ENCODE measurements around the gene G6PC1. TPM values are rescaled to one million over a fixed set of nuclear protein-coding genes. Genes with fewer than 3 reads are reported as not detected.

The G6PC1 gene
- total and polyA plus RNA-seq, 2 of the 13 experiments (the other 11 are each of a cell fraction or from before 2014, with no cell fraction given), result 1.7 to 37.9 TPM

DNA sequence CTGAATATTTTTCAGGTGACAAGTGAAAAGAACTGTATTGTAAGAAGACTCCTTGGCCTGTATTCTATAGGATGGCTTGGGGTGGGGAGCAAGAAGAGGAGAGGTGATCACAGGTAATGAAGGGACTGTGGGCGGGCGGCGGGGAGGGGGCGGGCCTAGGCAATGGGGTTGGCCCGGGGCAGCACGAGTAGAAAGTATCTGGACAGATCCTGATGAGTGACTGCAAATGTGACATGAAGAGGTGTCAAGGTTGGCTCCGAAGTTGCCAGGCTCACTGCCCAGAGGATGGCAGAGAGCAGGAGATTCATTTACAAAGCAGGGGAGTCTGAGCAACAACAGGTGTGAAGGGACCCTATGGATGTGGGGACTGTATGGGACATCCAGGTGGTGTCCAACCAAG lies 10.8 kb upstream of the G6PC1 start:
- DNase-seq (ENCODE audit: low spot score) (no peak), ATAC-seq (no peak), FAIRE-seq (no peak)
- Histone ChIP-seq H2AFZ (ENCODE audit: low read length) (no peak overlapping the region), H3K27ac (ENCODE audit: extremely low read length, insufficient read depth, low read length) (no peak overlapping the region), H3K4me2 (ENCODE audit: low read depth, low read length) (no peak overlapping the region), H3K9me3 (ENCODE audit: low read length) (no peaks in the 10 kb centered on the region), H3K79me2 (ENCODE audit: insufficient read depth, low read length) (no peaks in the 10 kb centered on the region), H3K4me1 (ENCODE audit: insufficient read depth, low read length) (peaks cover 98% of the 10 kb centered on the region), H3K9ac (ENCODE audit: insufficient read depth, low read depth, low read length) (no peak overlapping the region), H3K4me3 (replicated peaks in 1 of 3; ENCODE audit: insufficient read depth in 1 of 3, low read depth in 2 of 3, low read length in 3 of 3) (no peak overlapping the region), H3K27me3 (ENCODE audit: control insufficient read depth in 1 of 2, insufficient read depth in 2 of 2, low read length in 2 of 2) (no peaks in the 10 kb centered on the region), H4K20me1 (ENCODE audit: insufficient read depth, low read length) (no peaks in the 10 kb centered on the region), H3K36me3 (replicated peaks in 1 of 2; ENCODE audit: control insufficient read depth in 1 of 2, insufficient read depth in 2 of 2, low read length in 2 of 2) (no peaks in the 10 kb centered on the region)
- POLR2A ChIA-PET, result interaction anchor here (1.5 kb wide), 1 partner anchor 110 kb away, joined by 4 read pairs; the partner anchor contains the start of gene WNK4
- 88% methylated on average over 7 of the region's 7 CpGs for WGBS (ENCODE audit: low lambda C conversion rate)
- in situ Hi-C loops (cut with HindIII; ENCODE audit: extremely low pct_ligation_motif_present, low pct_unique_long_range_greater_than_20kb), result no loop called here
- CTCF ChIA-PET (ENCODE audit: low intra/inter-chr PET ratio, low total read pairs), result no interaction called here
- BruUV-seq (replicated peaks), result no TSS peak
- intact Hi-C loops (cut with micrococcal nuclease; ENCODE audit: unreplicated experiment), result no loop called here
- TF ChIP-seq EP300 (IDR thresholded peaks at IDR 0.05; ENCODE audit: low read depth in 2 of 2, low read length in 2 of 2) (0 out of 4 replicates have a peak, but pooled peaks of 1 of the 2 experiments have one; percentile 3), EP300 (CRISPR knock-in tag; IDR thresholded peaks at IDR 0.05; ENCODE audit: borderline replicate concordance) (no peak), KLF13 (CRISPR knock-in tag; IDR thresholded peaks at IDR 0.05) (no peak), CENPT (CRISPR knock-in tag; IDR thresholded peaks at IDR 0.05; ENCODE audit: low read depth) (no peak), CHD2 (IDR thresholded peaks at IDR 0.05; ENCODE audit: low read depth, low read length) (no peak)
- TF ChIP-seq, protein P1, sequence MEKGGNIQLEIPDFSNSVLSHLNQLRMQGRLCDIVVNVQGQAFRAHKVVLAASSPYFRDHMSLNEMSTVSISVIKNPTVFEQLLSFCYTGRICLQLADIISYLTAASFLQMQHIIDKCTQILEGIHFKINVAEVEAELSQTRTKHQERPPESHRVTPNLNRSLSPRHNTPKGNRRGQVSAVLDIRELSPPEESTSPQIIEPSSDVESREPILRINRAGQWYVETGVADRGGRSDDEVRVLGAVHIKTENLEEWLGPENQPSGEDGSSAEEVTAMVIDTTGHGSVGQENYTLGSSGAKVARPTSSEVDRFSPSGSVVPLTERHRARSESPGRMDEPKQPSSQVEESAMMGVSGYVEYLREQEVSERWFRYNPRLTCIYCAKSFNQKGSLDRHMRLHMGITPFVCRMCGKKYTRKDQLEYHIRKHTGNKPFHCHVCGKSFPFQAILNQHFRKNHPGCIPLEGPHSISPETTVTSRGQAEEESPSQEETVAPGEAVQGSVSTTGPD (CRISPR knock-in tag; IDR thresholded peaks at IDR 0.05), result no peak

GRCh38 chr17:42891539-42892152 lies 9.0 kb upstream of the G6PC1 start:
- H3K27ac ChIP-seq (ENCODE audit: extremely low read length, insufficient read depth, low read length), result peak overlapping the region; percentile 79
- H3K9me3 ChIP-seq (ENCODE audit: low read length), result no peaks in the 10 kb centered on the region
- peak overlapping the region; percentile 59 for H3K9ac ChIP-seq (ENCODE audit: insufficient read depth, low read depth, low read length)
- no peaks in the 10 kb centered on the region for H3K27me3 ChIP-seq (ENCODE audit: control insufficient read depth in 1 of 2, insufficient read depth in 2 of 2, low read length in 2 of 2)
- no peaks in the 10 kb centered on the region for H3K79me2 ChIP-seq (ENCODE audit: insufficient read depth, low read length)
- BruUV-seq (replicated peaks), result no TSS peak
- H4K20me1 ChIP-seq (ENCODE audit: insufficient read depth, low read length), result no peaks in the 10 kb centered on the region
- H3K36me3 ChIP-seq (replicated peaks in 1 of 2; ENCODE audit: control insufficient read depth in 1 of 2, insufficient read depth in 2 of 2, low read length in 2 of 2), result no peaks in the 10 kb centered on the region
- in situ Hi-C loops (cut with HindIII; ENCODE audit: extremely low pct_ligation_motif_present, low pct_unique_long_range_greater_than_20kb), result no loop called here
- intact Hi-C loops (cut with micrococcal nuclease; ENCODE audit: unreplicated experiment), result no loop called here
- 4% methylated on average over 10 of the region's 10 CpGs for WGBS (ENCODE audit: low lambda C conversion rate)
- peak; percentile 76 for ATAC-seq
- ChIA-PET POLR2A (interaction anchor here (0.8 to 3.6 kb wide), 15 partner anchors 10 to 213 kb away, joined by 3 to 20 read pairs (median 4); partner anchors contain the start of genes BECN1, PSME3, RPL27 and VPS25), CTCF (ENCODE audit: low intra/inter-chr PET ratio, low total read pairs) (no interaction called here)
- peak; percentile 43 for FAIRE-seq
- H3K4me3 ChIP-seq (replicated peaks in 1 of 3; ENCODE audit: insufficient read depth in 1 of 3, low read depth in 2 of 3, low read length in 3 of 3), result peak overlapping the region in 2 of 3 experiments; percentile 9 to 39; a peak in 2 of 6 replicates
- peaks cover 98% of the 10 kb centered on the region for H3K4me1 ChIP-seq (ENCODE audit: insufficient read depth, low read length)
- peak overlapping the region; percentile 74 for H3K4me2 ChIP-seq (ENCODE audit: low read depth, low read length)
- peak; percentile 63 for DNase-seq (ENCODE audit: low spot score)
- no peak overlapping the region for H2AFZ ChIP-seq (ENCODE audit: low read length)
- TF ChIP-seq CEBPG (CRISPR knock-in tag; IDR thresholded peaks at IDR 0.05), result peak; percentile 28
- TF ChIP-seq NR2F6 (IDR thresholded peaks at IDR 0.05), result peak; percentile 47; the same call in 1 of the 2 replicates
- peak; percentile 27; the same call in 1 of the 2 replicates for TF ChIP-seq NR2F6 (CRISPR knock-in tag; IDR thresholded peaks at IDR 0.05)
- TF ChIP-seq ZNF292 (CRISPR knock-in tag; IDR thresholded peaks at IDR 0.05; ENCODE audit: borderline replicate concordance, low read depth), result peak; percentile 91; the same call in 1 of the 2 replicates
- TF ChIP-seq ZNF251 (CRISPR knock-in tag; IDR thresholded peaks at IDR 0.05), result no peak
- TF ChIP-seq NCOA2 (CRISPR knock-in tag; IDR thresholded peaks at IDR 0.05), result peak; percentile 52; the same call in 1 of the 2 replicates
- TF ChIP-seq ZNF414 (CRISPR knock-in tag; IDR thresholded peaks at IDR 0.05), result 0 out of 2 replicates have a peak, but pooled peaks have one; percentile 32
- no peak for TF ChIP-seq CENPX (CRISPR knock-in tag; IDR thresholded peaks at IDR 0.05)
- peak; percentile 70 for TF ChIP-seq GATAD2A (CRISPR knock-in tag; IDR thresholded peaks at IDR 0.05)
- TF ChIP-seq ZNF367 (CRISPR knock-in tag; IDR thresholded peaks at IDR 0.05; ENCODE audit: borderline replicate concordance), result no peak

Data from HepG2 (cell line).